MM.1S (cell line): Measurements from ENCODE around the gene FLYWCH1.

ENCODE experiments used
- CTCF ChIP-seq: fragments of 300-600 bp; sonication (generic); IDR thresholded peaks from 2 replicates; pipeline ENCODE4 v1.5.1; 2016; ENCODE audit warnings: antibody characterized with exemption, low read length, mixed read lengths
- EZH2 ChIP-seq: fragments of 300-600 bp; sonication (generic); optimal IDR thresholded peaks from 2 replicates; pipeline ENCODE3; 2017; ENCODE audit warnings: low read depth, mild to moderate bottlenecking, antibody characterized with exemption, low read length, mixed read lengths

DNA sequence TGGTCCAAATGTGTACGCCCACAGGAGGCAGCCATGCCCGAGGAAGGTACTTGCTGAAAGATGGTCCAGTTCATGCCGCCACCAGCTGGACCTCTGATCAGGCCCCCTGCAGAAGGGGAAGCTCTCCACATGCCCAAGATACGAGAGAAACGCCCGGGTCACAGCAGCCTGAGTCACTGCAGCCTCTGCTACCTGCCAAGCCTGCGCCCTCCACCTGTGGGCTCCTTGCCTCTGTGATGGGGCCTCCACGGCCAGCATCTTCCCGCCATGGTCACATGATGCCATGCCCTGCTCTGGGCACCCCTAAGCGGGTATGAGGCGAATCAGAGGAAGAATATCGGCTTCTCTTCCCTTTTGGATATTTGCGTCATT is 38.6 kb downstream of the FLYWCH1 start:
- no peak for TF ChIP-seq CTCF
- TF ChIP-seq EZH2 = no peak
